Hematopoietic multipotent progenitor cell treated with erythropoietin and hydrocortisone succinate and interleukin-3 and kit ligand, for 4 days (in vitro differentiated cells): Measurements from ENCODE around the gene CFAP69.

ENCODE experiments used
- DNase-seq: peaks from one replicate; pipeline ENCODE4 v3.0.0-alpha.2; 2015

Gene CFAP69

GRCh38 chr7:90244909-90245851 is at the start of gene CFAP69:
Gene CFAP69 (plus strand): TSS chr7:90245174. CDS start chr7:90245425, 251 bp downstream.
- DNase-seq = peak; percentile 91

DNA sequence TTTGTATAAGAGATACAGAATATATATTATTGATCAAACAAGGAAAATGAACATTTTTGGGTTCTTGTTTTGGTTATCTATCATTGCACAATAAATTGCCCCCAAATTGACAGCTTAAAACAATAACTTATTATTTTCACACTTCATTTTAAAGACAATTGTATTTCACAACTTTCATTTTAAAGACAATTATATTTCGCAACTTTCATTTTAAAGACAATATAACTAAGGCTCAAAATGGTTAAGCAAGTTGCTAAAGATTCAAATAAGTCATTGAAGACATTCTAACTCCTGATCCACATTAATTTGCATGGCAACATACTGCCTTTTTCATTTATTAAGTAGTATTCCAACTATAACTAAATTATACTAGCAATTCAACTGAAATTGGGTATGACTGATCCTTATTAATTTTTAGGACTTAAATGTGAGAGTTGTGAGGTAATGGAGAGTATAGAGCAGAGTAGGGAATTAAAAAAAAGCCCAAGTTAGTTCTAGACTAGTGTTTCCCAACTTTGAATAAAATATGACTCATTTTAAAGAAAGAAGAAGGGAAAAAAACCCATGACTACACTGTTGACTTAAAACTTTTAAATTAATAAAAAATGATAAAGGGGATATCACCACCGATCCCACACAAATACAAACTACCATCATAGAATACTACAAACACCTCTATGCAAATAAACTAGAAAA is 43.3 kb upstream of the CFAP69 start:
- no peak for DNase-seq

- DNase-seq = no peak
Observed at GRCh38 chr7:90207956-90208355, 37.0 kb upstream of the CFAP69 start.

- DNase-seq = no peak
Observed at GRCh38 chr7:90209776-90210175, 35.2 kb upstream of the CFAP69 start.

DNA sequence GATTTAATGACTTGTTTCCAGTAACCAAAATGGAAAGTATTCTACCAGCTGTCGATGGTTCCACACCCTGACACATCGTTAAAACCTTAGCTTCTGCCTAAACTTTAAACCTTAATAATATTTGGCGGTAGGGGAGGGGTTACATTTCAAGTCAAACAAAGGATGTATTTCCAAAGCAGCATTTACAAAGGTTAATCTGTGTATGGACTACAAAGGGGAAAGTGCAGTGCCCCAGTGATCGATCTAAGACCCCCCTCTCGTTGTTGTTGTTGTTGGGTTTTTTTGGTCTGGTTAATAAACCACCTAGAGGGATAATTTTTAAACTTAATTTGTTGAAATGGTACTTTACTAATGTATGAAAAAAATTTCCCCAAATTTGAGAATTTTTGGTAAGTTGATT is 34.5 kb upstream of the CFAP69 start:
- no peak for DNase-seq

- no peak for DNase-seq
Observed at GRCh38 chr7:90210981-90211380, 34.0 kb upstream of the CFAP69 start.

- DNase-seq = peak; percentile 76
Observed at GRCh38 chr7:90211391-90212148, 33.4 kb upstream of the CFAP69 start, which contains the start of gene STEAP2. Gene STEAP2 (plus strand): TSS chr7:90211740. CDS start chr7:90225083, 13,343 bp downstream.

- no peak for DNase-seq
Observed at GRCh38 chr7:90212149-90212495, 32.9 kb upstream of the CFAP69 start.

DNA sequence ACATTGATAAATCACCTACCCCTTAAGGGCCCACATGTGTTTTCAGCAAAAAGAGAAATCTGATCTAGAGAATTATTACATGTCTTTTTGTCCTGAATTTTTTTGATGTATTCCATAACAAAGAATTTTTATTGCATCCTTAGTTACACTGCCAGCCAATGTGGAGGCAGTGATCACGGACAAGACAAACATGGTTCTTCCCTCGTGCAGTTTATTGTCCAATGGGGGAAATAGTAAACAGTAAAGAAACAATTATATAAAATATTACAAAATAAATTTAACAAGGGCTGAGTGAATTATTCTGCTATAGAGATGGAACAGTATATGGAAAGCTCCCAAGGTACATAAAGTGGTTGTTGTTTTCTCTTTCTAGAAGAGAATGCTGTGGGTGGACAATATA is 31.5 kb upstream of the CFAP69 start:
- DNase-seq = no peak

GRCh38 chr7:90216080-90216674 is 28.8 kb upstream of the CFAP69 start:
- DNase-seq = no peak

GRCh38 chr7:90216771-90217170 is 28.2 kb upstream of the CFAP69 start:
- DNase-seq = no peak

DNA sequence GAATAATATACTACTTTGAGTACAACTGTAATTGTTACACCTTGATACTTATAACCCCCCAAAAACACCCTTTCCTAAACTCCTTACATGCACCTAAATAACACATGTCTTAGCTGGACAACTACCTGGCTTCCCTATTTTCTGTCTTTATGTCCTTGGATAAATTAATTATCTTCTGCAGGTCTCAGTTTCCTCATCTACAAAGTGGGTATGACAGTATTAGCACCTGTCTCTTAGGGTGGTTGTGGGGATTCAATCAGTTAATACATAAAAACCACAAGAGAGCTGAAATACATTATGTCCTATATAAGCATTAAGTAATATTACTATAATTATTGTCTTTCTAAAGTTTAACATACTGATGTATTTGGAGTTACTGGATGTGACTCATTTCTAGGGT is 22.6 kb upstream of the CFAP69 start:
- DNase-seq = no peak

GRCh38 chr7:90222811-90223725 is 21.9 kb upstream of the CFAP69 start:
- DNase-seq = no peak

DNA sequence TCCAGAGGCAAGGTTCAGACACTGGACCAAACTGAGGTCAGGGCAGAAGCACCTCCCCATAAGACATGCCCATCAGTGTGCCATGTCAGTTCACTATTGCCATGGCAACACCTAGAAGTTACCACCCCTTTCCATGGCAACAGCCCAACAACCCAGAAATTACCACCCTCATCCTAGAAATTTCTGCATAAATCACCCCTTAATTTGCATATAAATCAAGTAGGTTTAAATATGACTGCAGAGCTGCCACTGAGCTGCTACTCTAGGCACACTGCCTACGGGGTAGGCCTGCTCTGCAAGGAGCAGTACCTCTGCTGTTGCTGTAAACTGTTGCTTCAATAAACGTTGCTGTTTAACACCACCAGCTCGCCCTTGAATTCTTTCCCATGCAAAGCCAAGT is 20.8 kb upstream of the CFAP69 start:
- no peak for DNase-seq

- no peak for DNase-seq
Observed at GRCh38 chr7:90225181-90225580, 19.8 kb upstream of the CFAP69 start.

DNA sequence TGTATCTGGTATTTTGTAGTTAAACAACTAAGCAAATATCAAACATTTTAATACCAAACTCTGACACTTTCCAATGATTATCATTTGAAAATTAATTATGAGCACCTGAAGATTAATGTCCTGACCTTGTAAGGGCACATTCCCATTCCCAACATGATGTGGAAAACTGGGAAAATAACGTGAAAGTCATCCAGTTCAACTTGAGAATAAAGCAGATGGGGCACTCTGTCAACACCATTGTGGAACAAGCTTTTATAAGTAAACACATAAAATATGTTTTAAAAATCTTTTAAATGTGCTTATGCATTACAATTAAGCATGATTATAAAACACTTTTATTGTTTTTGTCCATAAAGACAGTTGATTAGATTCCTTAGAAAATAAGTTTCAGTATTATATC is 19.4 kb upstream of the CFAP69 start:
- no peak for DNase-seq

DNA sequence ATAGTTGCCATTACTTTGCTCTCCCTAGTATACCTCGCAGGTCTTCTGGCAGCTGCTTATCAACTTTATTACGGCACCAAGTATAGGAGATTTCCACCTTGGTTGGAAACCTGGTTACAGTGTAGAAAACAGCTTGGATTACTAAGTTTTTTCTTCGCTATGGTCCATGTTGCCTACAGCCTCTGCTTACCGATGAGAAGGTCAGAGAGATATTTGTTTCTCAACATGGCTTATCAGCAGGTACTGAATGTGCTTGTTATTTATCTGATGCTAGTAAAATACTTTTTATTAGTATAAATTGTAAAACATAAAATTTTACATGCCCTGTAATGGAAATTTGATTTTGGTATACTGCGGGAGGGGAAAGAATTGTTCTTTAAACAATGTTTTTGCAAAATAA is 17.7 kb upstream of the CFAP69 start:
- DNase-seq = no peak

DNA sequence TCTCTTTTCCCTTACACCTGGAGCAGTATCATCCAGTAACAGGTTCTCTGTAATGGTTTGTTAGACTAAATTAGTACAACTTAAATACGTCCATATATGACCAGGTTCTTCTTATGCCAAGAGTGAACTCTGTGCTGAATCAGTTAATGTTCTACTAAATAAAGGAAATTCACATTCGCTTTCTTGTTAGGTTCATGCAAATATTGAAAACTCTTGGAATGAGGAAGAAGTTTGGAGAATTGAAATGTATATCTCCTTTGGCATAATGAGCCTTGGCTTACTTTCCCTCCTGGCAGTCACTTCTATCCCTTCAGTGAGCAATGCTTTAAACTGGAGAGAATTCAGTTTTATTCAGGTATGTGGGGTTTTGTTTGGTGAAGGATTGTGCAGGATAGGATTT is 15.3 kb upstream of the CFAP69 start:
- no peak for DNase-seq

DNA sequence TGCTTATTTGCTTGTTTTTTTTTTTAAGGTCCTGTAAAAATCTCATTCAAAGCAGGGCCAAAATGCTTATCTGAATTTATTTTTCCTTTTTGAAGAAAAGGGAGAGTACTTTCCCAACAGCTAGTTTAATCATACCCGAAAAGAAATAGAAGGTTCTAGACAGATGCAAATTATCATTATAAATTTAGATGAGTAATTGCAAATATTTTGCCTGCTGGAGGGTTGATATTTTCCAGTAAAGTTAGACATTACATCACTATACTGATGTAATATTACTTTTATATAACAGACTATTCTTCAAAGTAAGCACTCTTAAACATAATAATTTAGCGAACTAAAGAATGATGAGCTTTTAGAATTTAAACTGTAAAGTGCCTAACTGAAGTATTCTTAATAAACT is 14.1 kb upstream of the CFAP69 start:
- no peak for DNase-seq

- no peak for DNase-seq
Observed at GRCh38 chr7:90231304-90231703, 13.7 kb upstream of the CFAP69 start.

GRCh38 chr7:90232430-90232829 is 12.5 kb upstream of the CFAP69 start:
- no peak for DNase-seq

- DNase-seq = no peak
Observed at GRCh38 chr7:90233569-90233968, 11.4 kb upstream of the CFAP69 start.
